Measurements from ENCODE around the gene CDCP1. TPM values are rescaled to one million over a fixed set of nuclear protein-coding genes. Genes with fewer than 3 reads are reported as not detected.

The CDCP1 gene
- total RNA-seq, 3 donors from 2014 or later (not counting 1 experiment from before 2014, with no cell fraction given) = 0.38 to 0.61 (median 0.48) TPM

- WGBS (ENCODE audit: insufficient coverage) = 90% methylated on average over 3 of the region's 3 CpGs
- no peaks in the 10 kb centered on the region for H3K36me3 Mint-ChIP-seq
- peaks cover 13% of the 10 kb centered on the region for H3K4me1 ChIP-seq (ENCODE audit: control insufficient read depth, insufficient read depth, low read length)
- no peaks in the 10 kb centered on the region for H3K9me3 ChIP-seq (ENCODE audit: control insufficient read depth, insufficient read depth, low read length)
- H3K4me3 ChIP-seq (ENCODE audit: low read length) = no peak overlapping the region
- intact Hi-C loops (cut with micrococcal nuclease) = no loop called here
- no peak overlapping the region for H3K27ac ChIP-seq (ENCODE audit: low read length)
- no peak for ATAC-seq
- peaks cover 6 to 11% of the 10 kb centered on the region in 2 donors for H3K27me3 Mint-ChIP-seq (ENCODE audit: low read depth in 2 of 2)
- no peaks in the 10 kb centered on the region for H3K9me3 Mint-ChIP-seq
- no peak overlapping the region for H3K4me3 Mint-ChIP-seq
- DNase-seq = no peak
- no peaks in the 10 kb centered on the region for H3K36me3 ChIP-seq (ENCODE audit: control insufficient read depth, insufficient read depth, low read length)
- H3K27me3 ChIP-seq (ENCODE audit: control insufficient read depth, insufficient read depth, low read length) = no peaks in the 10 kb centered on the region
- H3K27ac Mint-ChIP-seq = no peak overlapping the region
- TF ChIP-seq, protein P1, sequence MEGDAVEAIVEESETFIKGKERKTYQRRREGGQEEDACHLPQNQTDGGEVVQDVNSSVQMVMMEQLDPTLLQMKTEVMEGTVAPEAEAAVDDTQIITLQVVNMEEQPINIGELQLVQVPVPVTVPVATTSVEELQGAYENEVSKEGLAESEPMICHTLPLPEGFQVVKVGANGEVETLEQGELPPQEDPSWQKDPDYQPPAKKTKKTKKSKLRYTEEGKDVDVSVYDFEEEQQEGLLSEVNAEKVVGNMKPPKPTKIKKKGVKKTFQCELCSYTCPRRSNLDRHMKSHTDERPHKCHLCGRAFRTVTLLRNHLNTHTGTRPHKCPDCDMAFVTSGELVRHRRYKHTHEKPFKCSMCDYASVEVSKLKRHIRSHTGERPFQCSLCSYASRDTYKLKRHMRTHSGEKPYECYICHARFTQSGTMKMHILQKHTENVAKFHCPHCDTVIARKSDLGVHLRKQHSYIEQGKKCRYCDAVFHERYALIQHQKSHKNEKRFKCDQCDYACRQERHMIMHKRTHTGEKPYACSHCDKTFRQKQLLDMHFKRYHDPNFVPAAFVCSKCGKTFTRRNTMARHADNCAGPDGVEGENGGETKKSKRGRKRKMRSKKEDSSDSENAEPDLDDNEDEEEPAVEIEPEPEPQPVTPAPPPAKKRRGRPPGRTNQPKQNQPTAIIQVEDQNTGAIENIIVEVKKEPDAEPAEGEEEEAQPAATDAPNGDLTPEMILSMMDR (IDR thresholded peaks at IDR 0.05) = no peak
- H3K4me1 Mint-ChIP-seq = peaks cover 16 to 17% of the 10 kb centered on the region in 2 donors
Observed at GRCh38 chr3:45067941-45068340, 78.2 kb downstream of the CDCP1 start.

DNA sequence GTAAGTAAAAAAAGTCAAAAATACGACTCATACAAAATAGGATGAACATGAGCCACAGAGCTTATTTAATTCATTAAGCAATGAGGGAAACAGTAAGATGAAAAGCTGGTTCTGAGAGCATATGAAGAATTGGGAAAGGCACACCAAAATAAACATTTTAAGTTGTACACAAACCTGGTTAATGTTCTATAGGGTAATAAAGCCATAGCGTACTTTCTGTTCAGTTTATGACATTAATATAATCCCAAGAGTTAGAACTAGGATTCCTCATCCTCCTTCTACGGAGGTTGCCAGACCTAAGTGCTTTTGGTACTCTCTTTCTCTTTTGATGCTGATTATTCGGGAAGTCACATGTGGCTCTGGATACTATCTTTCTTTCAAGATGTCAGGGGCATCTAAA is 78.7 kb downstream of the CDCP1 start:
- no peak overlapping the region for H3K4me3 ChIP-seq (ENCODE audit: low read length)
- ATAC-seq (no peak), DNase-seq (no peak)
- no peaks in the 10 kb centered on the region for H3K27me3 ChIP-seq (ENCODE audit: control insufficient read depth, insufficient read depth, low read length)
- H3K27ac ChIP-seq (ENCODE audit: low read length) = no peak overlapping the region
- Mint-ChIP-seq H3K27ac (no peak overlapping the region), H3K27me3 (ENCODE audit: low read depth in 2 of 2) (peaks cover 6 to 11% of the 10 kb centered on the region in 2 donors), H3K9me3 (no peaks in the 10 kb centered on the region), H3K4me1 (peaks cover 16 to 17% of the 10 kb centered on the region in 2 donors), H3K4me3 (no peak overlapping the region), H3K36me3 (no peaks in the 10 kb centered on the region)
- intact Hi-C loops (cut with micrococcal nuclease) = no loop called here
- H3K36me3 ChIP-seq (ENCODE audit: control insufficient read depth, insufficient read depth, low read length) = no peaks in the 10 kb centered on the region
- TF ChIP-seq, protein P1 (IDR thresholded peaks at IDR 0.05) = no peak
- H3K4me1 ChIP-seq (ENCODE audit: control insufficient read depth, insufficient read depth, low read length) = peaks cover 13% of the 10 kb centered on the region
- 95% methylated on average over 3 of the region's 4 CpGs for WGBS (ENCODE audit: insufficient coverage)
- no peaks in the 10 kb centered on the region for H3K9me3 ChIP-seq (ENCODE audit: control insufficient read depth, insufficient read depth, low read length)

- Histone ChIP-seq H3K36me3 (ENCODE audit: control insufficient read depth, insufficient read depth, low read length) (no peaks in the 10 kb centered on the region), H3K4me1 (ENCODE audit: control insufficient read depth, insufficient read depth, low read length) (peaks cover 13% of the 10 kb centered on the region), H3K27me3 (ENCODE audit: control insufficient read depth, insufficient read depth, low read length) (no peaks in the 10 kb centered on the region), H3K4me3 (ENCODE audit: low read length) (no peak overlapping the region), H3K9me3 (ENCODE audit: control insufficient read depth, insufficient read depth, low read length) (no peaks in the 10 kb centered on the region), H3K27ac (ENCODE audit: low read length) (no peak overlapping the region)
- no peaks in the 10 kb centered on the region for H3K36me3 Mint-ChIP-seq
- 75% methylated on average over 3 of the region's 3 CpGs for WGBS (ENCODE audit: insufficient coverage)
- peaks cover 6 to 11% of the 10 kb centered on the region in 2 donors for H3K27me3 Mint-ChIP-seq (ENCODE audit: low read depth in 2 of 2)
- TF ChIP-seq, protein P1 (IDR thresholded peaks at IDR 0.05) = no peak
- no peak overlapping the region for H3K4me3 Mint-ChIP-seq
- H3K9me3 Mint-ChIP-seq = no peaks in the 10 kb centered on the region
- ATAC-seq (no peak), DNase-seq (no peak)
- H3K4me1 Mint-ChIP-seq = peaks cover 16 to 17% of the 10 kb centered on the region in 2 donors
- no peak overlapping the region for H3K27ac Mint-ChIP-seq
- intact Hi-C loops (cut with micrococcal nuclease) = no loop called here
Observed at GRCh38 chr3:45066109-45066801, 79.9 kb downstream of the CDCP1 start.

GRCh38 chr3:45065373-45065720 is 80.8 kb downstream of the CDCP1 start:
- Mint-ChIP-seq H3K36me3 (no peaks in the 10 kb centered on the region), H3K27me3 (ENCODE audit: low read depth in 2 of 2) (peaks cover 6 to 11% of the 10 kb centered on the region in 2 donors), H3K4me3 (peak overlapping the region; percentile 32), H3K27ac (no peak overlapping the region), H3K9me3 (no peaks in the 10 kb centered on the region), H3K4me1 (peaks cover 16 to 17% of the 10 kb centered on the region in 2 donors)
- ATAC-seq (no peak), DNase-seq (no peak)
- intact Hi-C loops (cut with micrococcal nuclease) = no loop called here
- peaks cover 13% of the 10 kb centered on the region for H3K4me1 ChIP-seq (ENCODE audit: control insufficient read depth, insufficient read depth, low read length)
- H3K9me3 ChIP-seq (ENCODE audit: control insufficient read depth, insufficient read depth, low read length) = no peaks in the 10 kb centered on the region
- no peak overlapping the region for H3K27ac ChIP-seq (ENCODE audit: low read length)
- H3K36me3 ChIP-seq (ENCODE audit: control insufficient read depth, insufficient read depth, low read length) = no peaks in the 10 kb centered on the region
- TF ChIP-seq, protein P1 (IDR thresholded peaks at IDR 0.05) = no peak
- no peak overlapping the region for H3K4me3 ChIP-seq (ENCODE audit: low read length)
- H3K27me3 ChIP-seq (ENCODE audit: control insufficient read depth, insufficient read depth, low read length) = no peaks in the 10 kb centered on the region
- no CpG with 5 or more reads among the region's 1 CpG for WGBS (ENCODE audit: insufficient coverage)

All from natural killer cell (primary cell).